Activated CD4-positive, alpha-beta T cell treated with anti-CD3 and anti-CD28 coated beads, Interleukin-2, amount 50 U/mL, for 1 hour (primary cell): Measurements from ENCODE around the gene EYS.
"Not testable (repeated sequence)": the region's sequence is repeated elsewhere in the genome, so short reads cannot be mapped to it uniquely, and the experiment has no call there.

ENCODE experiments used
- DNase-seq: peaks from one replicate; pipeline ENCODE4 v3.0.0-alpha.2; 2020

The EYS gene

DNA sequence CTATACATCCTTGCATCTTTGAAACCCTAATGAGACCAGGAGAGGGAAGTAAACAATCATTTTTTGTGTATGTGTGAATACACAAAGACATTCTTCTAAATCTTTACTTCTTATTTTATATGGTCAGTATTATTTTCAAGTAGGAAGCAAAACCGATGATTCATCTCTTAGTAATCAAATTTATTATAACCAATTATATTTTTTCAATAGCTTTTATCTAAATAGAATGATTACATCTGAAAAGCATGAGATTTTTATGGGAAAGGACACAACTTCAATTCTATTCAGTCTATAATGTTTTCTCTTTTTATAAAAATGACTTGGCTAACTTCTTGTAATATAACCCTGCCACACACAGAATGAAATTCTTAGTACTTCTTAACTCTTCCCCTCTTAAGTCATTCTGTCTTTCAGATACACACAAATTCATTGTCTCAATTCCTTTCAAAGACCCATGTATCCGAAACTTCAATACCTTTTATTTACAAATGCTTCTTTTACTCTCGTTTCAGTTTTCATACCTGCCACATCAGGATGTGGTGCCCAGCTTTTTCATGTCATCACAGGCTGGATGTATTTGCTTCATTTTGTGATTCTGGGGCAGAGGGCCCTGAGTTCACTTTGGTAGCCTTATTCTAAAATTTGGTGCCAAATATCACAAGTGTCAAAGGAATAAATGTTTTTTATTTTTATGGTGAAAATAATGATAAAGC, 1844.4 kb downstream of the EYS start:
- no peak for DNase-seq

GRCh38 chr6:63859528-63859927, 1847.5 kb downstream of the EYS start:
- DNase-seq, result no peak

DNA sequence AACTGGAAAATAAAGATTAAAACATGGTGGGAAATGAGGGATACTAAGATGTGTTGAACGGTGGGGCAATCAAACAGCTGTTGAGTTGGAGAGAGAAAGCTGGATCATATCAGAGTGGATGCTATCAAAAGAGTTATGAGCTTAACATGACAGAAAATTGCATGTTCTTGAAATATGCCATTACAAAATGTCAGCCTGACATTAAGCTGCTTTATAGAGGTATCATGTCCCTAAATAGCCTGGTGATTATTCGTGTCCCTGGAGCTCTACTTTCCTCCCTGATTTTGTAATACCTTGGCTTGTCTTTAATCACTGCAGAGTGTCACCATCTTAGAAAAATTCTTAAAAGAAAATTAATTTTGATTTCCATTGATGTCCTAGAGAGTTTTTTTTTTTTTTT, 1848.3 kb downstream of the EYS start:
- DNase-seq, result no peak

GRCh38 chr6:63856271-63856670, 1850.8 kb downstream of the EYS start:
- no peak for DNase-seq

DNA sequence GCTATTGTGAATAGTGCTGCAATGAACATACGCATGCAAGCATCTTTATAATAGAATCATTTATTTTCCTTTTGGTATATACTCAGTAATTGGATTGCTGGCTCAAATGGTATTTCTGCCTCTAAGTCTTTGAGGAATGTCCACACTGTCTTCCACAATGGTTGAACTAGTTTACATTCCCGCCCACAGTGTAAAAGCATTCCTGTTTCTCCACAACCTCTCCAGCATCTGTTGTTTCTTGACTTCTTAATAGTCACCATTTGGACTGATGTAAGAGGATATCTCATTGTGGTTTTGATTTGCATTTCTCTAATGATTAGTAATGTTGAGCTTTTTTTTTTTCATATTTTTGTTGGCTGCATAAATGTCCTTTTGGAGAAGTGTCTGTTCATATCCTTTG, 1862.7 kb downstream of the EYS start:
- no peak for DNase-seq

GRCh38 chr6:63839485-63839884, 1867.5 kb downstream of the EYS start:
- no peak for DNase-seq

DNA sequence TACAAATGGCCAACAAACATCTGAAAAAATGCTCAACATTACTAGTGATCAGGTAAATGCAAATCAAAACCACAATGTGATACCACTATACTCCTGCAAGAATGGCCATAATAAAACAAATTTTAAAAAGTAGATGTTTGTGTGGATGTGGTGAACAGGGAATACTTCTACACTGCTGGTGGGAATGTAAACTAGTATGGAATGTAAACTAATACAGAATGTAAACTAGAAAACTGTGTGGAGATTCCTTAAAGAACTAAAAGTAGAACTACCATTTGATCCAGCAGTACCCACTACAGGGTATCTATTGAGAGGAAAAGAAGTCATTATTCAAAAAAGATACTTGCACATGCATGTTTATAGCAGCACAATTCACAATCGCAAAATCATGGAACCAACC, 1878.3 kb downstream of the EYS start:
- not testable (repeated sequence) for DNase-seq

DNA sequence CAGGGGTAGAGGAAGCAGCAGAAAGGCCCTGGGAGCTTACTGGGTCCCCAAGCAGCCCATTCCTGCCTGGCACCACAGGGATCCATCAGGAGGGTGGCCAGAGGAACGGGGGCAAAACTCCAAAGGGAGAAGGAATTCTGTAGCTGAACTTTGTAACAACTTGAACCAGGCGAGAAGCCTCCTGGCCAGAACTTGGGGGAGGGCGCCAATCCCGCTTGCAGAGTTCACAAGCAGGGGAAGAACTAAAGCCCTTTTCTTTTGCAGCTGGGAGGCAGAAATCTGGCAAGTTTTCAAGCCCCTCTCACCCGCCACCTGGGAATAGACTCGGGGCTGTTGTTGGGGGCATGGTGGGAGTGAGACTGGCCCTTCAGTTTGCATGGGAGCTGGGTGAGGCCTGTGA, 1882.3 kb downstream of the EYS start:
- DNase-seq, result no peak

DNA sequence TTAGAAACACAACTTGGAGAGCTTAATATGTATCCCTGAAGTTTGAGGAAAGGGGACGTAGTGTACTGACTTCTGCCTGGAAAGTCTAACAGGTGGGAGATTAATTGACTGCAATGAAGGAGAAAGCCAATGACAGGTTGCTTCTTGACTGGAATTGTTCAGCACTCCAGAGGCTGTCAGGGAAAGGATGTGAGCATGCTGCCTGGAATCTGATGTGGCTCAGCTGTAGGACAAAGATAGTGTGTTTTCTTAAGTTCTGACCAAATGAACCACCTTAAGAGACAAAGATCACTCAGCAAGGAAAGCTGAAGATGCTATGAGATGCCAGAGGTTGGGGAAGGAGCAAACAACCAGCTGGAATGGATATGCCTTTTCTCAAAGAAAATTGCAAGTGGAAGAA, 1885.6 kb downstream of the EYS start:
- DNase-seq, result no peak

DNA sequence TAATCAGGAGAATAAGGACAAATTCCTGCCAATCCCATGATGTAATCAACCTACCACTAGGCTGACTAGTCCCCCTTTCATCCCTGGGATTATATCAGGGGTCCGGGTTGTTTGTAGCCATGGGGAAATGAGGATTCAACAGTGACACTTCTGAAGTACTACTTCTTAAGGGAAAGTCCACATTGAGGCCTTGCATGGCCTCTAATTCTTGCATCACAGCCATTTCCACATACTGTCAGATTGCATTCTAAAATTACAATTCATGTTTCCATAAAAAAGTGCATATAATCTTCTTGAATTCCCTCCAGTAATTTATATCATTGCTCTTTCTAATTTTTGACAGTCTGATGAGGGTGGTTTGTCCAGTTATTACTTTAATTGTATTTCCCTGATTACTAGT, 1887.2 kb downstream of the EYS start:
- no peak for DNase-seq

DNA sequence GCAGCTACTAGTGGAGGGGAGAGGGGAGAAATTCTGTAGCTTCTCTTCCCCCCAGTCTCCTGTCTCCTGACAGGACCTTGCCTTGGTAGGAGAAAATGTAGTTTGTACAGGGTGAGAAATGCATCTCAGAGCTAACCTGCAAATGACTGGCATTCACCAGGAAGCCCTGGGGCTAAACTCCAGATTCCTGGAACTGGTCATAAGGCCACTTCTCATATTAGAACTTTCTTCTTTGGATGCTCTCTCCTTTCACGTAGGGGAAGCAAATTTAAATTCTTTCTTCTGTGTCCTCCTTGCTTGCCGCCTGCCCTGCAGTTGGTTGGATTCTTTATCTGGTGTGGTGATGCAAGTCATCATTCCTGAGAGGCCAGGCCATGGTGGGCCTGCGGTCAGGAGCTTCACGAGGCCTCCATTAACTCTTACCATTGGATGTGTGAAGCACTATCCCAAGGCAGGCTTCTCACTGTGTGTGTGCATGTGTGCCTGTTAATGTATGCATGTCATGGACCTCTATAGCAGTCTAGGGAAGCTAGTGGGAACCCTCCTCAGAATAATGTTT, 1889.5 kb downstream of the EYS start:
- no peak for DNase-seq

- DNase-seq, result no peak
Observed at GRCh38 chr6:63816982-63817436, 1890.0 kb downstream of the EYS start.

- DNase-seq, result no peak
Observed at GRCh38 chr6:63816401-63816981, 1890.5 kb downstream of the EYS start.

DNA sequence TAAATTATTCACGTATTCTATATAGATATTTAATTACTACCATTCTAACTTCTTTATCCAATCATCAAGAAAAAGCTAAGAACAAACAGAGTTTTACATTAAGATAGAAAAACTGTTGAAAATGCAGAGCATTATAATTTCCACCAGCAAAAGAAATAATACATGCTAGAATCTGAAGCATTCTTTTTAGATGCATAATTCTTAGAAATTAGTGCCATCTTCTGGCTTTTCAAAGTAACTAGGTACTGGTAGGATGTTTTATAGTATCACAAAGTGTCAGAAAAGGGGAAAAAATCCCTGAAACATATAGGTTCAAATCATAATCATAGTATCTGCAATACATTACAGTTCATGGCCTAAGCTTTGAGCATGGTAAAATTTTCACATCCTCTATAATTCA, 1892.6 kb downstream of the EYS start:
- no peak for DNase-seq

- no peak for DNase-seq
Observed at GRCh38 chr6:63813566-63814120, 1893.4 kb downstream of the EYS start.

DNA sequence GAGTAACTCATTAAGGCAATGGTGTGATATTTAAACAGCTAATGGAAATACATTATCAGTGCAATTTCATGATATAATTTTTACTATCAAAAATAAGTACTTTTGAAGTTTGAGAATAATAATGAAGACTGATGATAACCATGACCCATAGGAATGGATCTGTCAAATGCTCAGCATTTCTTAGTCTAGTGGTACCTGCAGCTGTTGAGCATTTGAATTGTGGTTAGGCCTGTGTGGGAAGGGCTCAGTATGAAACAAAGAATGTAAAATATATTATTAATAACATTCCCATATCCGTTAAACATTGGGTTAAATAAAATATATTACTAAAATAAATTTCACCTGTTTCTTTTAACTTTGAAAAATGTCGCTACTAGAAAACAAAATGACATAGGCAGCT, 1898.5 kb downstream of the EYS start:
- no peak for DNase-seq

DNA sequence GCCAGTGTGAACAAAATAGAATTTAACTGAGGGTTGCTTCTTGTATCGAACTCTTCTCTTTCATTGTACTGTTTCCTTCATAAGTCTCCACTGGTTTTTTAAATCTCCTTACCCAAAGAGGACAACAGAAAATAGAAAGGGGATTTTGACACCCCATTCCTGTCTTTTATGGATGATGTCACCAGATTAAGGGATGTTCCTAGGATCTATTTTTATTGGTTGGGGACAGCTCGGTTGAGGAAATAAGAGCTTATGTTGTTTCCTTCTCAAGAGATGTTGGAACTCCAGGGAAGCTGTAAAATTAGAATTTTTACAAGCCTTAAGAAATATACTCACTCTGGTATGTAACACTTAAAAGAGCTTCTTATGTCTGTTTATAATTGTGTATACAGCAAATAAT, 1900.0 kb downstream of the EYS start:
- DNase-seq, result no peak

DNA sequence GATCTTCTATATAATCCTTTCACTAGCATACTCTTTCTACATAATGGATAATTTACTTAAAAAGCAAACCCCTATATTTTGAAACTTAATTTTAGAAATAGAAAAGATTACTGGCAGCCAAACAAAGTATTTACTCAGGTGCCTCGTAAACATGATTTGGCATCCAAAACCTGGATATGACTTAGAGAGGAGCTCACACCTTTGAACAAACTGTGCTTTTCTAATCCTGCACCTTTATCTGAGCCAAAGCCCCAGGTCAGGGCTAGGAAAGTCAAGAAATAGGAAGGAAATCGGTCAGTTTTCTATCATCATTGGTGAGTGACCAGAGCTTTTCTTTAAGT, 1900.5 kb downstream of the EYS start:
- no peak for DNase-seq

GRCh38 chr6:63805808-63806572, 1901.0 kb downstream of the EYS start:
- no peak for DNase-seq

GRCh38 chr6:63805345-63805744, 1901.7 kb downstream of the EYS start:
- DNase-seq, result no peak

DNA sequence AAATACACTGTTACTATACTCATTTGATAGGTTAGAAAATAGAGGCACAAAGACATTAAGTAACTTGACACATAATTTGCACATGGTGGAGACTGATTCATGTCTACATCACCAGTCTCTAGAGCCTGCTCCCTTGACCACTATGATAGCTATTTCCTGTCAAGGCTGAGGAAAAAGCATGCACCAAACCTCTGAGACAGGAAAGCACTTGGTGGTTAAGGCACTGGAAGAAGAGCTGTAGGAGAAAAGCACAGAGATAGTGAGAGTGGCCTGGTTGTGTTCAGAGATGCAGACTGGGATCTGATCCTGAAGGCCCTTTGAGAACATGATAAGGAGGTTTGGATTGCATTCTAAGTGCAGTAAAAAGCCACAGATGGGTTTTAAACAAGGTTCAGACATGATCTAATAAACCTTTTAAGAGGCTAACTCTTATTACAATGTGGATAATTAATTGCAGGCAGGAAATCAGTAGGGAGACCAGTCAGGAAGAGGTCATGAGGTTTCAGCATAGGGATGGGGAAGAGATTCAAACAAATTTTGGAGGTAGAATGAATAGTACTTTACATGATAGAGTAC, 1902.6 kb downstream of the EYS start:
- no peak for DNase-seq

DNA sequence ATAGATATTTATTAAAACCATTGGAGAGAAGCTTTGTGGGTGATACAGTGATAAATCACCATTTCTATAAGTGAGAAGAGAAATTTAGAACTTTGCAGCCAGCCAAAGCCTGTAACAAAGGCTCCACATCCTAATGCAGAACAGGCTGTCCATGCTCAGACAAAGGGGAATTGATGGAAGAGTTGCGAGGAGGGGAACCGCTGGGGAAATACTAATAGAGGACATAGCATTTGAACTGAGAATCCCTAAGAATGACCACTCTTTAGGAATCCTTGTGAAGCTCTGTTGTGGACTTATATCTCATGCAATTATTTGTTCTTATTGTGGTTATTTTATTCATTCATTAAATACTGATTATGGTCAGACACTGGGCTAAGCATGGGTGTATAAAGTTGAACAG, 1903.7 kb downstream of the EYS start:
- DNase-seq, result no peak

GRCh38 chr6:63802606-63803206, 1904.3 kb downstream of the EYS start:
- no peak for DNase-seq
